ENCODE data around the gene FNDC3B.

Gene FNDC3B

DNA sequence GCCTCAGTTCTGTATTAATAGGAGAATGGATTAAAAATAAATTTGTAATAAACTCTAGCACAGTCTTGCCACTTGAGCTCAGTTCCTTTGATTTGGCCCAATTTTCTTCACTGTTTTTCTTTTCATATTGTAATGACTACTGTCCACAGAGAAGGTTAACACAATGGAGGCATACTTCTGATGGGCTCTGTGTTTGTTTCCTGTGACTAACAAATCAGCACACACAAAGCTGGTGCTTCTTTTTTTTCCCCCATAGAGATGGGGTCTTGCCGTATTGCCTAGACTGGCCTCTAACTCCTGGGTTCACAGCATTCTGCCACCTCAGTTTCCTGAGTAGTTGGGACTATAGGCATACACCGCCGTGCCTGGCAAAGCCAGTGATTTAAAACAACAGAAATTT, 226.7 kb downstream of the FNDC3B start:
- TF ChIP-seq, protein P1, sequence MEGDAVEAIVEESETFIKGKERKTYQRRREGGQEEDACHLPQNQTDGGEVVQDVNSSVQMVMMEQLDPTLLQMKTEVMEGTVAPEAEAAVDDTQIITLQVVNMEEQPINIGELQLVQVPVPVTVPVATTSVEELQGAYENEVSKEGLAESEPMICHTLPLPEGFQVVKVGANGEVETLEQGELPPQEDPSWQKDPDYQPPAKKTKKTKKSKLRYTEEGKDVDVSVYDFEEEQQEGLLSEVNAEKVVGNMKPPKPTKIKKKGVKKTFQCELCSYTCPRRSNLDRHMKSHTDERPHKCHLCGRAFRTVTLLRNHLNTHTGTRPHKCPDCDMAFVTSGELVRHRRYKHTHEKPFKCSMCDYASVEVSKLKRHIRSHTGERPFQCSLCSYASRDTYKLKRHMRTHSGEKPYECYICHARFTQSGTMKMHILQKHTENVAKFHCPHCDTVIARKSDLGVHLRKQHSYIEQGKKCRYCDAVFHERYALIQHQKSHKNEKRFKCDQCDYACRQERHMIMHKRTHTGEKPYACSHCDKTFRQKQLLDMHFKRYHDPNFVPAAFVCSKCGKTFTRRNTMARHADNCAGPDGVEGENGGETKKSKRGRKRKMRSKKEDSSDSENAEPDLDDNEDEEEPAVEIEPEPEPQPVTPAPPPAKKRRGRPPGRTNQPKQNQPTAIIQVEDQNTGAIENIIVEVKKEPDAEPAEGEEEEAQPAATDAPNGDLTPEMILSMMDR (IDR thresholded peaks at IDR 0.05; ENCODE audit: low read length, missing control alignments) = no peak
- no peak overlapping the region for H3K4me3 ChIP-seq (replicated peaks; ENCODE audit: low read depth, low read length)
- DNase-seq (ENCODE audit: low read depth) = no peak

GRCh38 chr3:172268425-172268824, 229.0 kb downstream of the FNDC3B start:
- TF ChIP-seq, protein P1 (IDR thresholded peaks at IDR 0.05; ENCODE audit: low read length, missing control alignments) = no peak
- DNase-seq (ENCODE audit: low read depth) = no peak
- no peak overlapping the region for H3K4me3 ChIP-seq (replicated peaks; ENCODE audit: low read depth, low read length)

DNA sequence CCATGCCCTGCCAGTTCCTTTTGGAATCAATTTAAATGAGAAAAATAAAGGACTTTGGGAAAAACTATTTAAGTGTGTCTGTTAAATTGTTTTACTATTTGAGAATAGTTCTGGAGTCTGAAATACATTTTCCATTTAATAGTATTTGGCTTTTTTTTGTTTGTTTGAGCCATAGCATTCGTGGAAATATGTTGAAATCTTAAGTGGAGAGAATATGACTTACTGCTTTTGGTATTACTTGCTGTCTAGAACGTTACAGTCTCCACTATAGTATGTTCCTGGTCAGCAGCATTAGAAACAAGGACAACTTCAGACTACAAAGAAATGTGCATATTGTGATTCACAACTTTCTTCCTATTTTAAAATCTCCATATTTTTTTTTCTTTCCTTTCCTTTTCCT, 229.5 kb downstream of the FNDC3B start:
- no peak for DNase-seq (ENCODE audit: low read depth)
- H3K4me3 ChIP-seq (replicated peaks; ENCODE audit: low read depth, low read length) = no peak overlapping the region
- TF ChIP-seq, protein P1 (IDR thresholded peaks at IDR 0.05; ENCODE audit: low read length, missing control alignments) = no peak

DNA sequence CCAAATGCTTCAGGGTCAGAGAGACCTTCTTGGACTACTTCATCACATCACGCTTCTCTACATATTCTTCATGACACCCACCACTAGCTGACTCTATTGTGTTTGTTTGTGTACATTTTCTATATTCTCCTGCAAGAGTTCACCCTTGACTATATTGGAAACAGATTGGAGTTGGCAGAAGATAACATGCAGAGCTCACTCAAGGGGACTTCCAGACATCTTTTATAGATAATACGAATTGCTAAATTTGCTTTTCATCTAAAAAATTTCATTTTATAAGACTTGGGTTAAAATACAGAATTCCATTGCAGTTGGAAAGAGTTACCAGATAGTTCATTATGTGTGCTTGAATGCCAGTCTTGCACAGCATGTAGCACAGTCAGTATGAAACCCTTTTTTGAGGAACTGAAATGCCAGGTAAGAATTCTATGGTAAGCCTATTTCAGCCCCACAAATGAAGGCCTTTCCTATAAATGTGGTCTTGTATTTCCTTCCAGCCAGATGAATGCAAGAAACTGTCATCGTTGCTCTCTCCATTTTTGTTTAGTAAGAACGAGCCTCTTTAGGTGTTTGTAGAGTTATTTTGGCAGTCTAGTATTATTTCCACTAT, 231.3 kb downstream of the FNDC3B start:
- TF ChIP-seq, protein P1 (IDR thresholded peaks at IDR 0.05; ENCODE audit: low read length, missing control alignments) = no peak
- no peak overlapping the region for H3K4me3 ChIP-seq (replicated peaks; ENCODE audit: low read depth, low read length)
- DNase-seq (ENCODE audit: low read depth) = no peak

DNA sequence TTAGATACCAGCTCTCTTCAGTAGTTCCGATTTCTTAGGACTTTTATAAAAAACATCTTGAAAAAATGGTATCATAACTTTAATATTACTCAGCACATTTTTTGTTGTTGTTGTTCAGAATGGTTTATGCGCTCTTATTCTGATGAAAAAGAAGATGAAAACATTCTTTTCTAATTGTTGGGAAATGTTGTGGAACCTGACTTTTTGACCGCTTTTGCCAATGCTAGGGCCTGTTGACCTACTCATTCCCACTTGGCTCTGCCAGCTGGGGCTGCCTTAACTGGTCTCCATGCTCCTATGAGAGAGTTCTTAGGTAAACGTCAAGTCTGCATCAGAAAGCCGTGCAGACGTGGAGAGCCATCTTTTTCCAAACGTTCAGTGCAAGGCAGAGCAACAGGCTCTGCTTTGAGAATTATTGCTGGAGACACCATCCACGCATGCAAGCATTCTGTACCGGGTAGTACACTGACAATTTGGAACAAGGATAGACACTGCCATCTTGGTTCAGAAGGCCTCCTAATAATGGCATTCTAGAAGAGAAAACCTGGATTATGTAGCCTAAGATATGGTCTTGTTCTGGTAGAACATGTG, 232.1 kb downstream of the FNDC3B start:
- no peak overlapping the region for H3K4me3 ChIP-seq (replicated peaks; ENCODE audit: low read depth, low read length)
- DNase-seq (ENCODE audit: low read depth) = no peak
- TF ChIP-seq, protein P1 (IDR thresholded peaks at IDR 0.05; ENCODE audit: low read length, missing control alignments) = no peak

DNA sequence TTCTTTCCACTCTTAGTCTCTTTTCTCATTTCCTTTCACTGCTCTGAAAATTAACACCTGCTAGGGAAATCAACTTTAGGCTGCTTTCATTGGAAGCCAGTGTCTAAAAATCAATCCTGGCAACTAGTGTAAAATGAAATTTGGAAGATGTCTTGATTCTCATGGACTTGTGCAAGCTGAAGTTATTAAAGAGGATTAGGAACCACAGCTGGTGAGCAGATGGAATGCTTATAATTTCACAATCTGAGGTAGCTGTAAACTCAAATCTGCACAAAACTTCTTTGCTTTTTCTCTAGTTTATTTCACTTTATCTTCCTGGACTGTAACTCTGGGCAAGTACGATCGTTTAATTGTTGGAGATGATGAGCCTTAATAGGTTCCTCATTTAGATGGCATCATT, 233.3 kb downstream of the FNDC3B start:
- TF ChIP-seq, protein P1 (IDR thresholded peaks at IDR 0.05; ENCODE audit: low read length, missing control alignments) = no peak
- DNase-seq (ENCODE audit: low read depth) = peak; percentile 64
- no peak overlapping the region for H3K4me3 ChIP-seq (replicated peaks; ENCODE audit: low read depth, low read length)

- no peak overlapping the region for H3K4me3 ChIP-seq (replicated peaks; ENCODE audit: low read depth, low read length)
- no peak for DNase-seq (ENCODE audit: low read depth)
- TF ChIP-seq, protein P1 (IDR thresholded peaks at IDR 0.05; ENCODE audit: low read length, missing control alignments) = no peak
These were observed 234.0 kb downstream of the FNDC3B start for GRCh38 chr3:172273378-172273777.
